ENCODE data around the gene FAM50A. TPM values are rescaled to one million over a fixed set of nuclear protein-coding genes. Genes with fewer than 3 reads are reported as not detected.
A peak's percentile ranks its signal among the peaks of the same experiment; 100 is the strongest.

The FAM50A gene
- total RNA-seq, 4 donors from 2014 or later = 18.9 to 37.0 (median 22.7) TPM

- DNase-seq (ENCODE audit: low spot score in 2 of 2) = no peak
- intact Hi-C loops (cut with DNase I; ENCODE audit: low total_unique reads) = no loop called here
- H3K4me3 ChIP-seq (ENCODE audit: low read depth, poor library complexity, severe bottlenecking) = no peak overlapping the region
- TF ChIP-seq CTCF (IDR thresholded peaks at IDR 0.05) (no peak), POLR2A (IDR thresholded peaks at IDR 0.05) (no peak)
- 65 to 85% methylated on average over 11 to 16 of the region's 16 CpGs for WGBS, 2 donors
Observed at GRCh38 chrX:154484255-154485149, 40.6 kb downstream of the FAM50A start.

GRCh38 chrX:154485150-154486051, 41.5 kb downstream of the FAM50A start:
- H3K4me3 ChIP-seq (ENCODE audit: low read depth, poor library complexity, severe bottlenecking) = no peak overlapping the region
- TF ChIP-seq POLR2A (IDR thresholded peaks at IDR 0.05) (no peak), CTCF (IDR thresholded peaks at IDR 0.05) (no peak)
- 53 to 71% methylated on average over 8 to 34 of the region's 35 CpGs for WGBS, 2 donors
- intact Hi-C loops (cut with DNase I; ENCODE audit: low total_unique reads) = no loop called here
- no peak for DNase-seq (ENCODE audit: low spot score in 2 of 2)

GRCh38 chrX:154486052-154486395, 42.1 kb downstream of the FAM50A start:
- DNase-seq (ENCODE audit: low spot score in 2 of 2) = no peak
- TF ChIP-seq CTCF (IDR thresholded peaks at IDR 0.05) (no peak), POLR2A (IDR thresholded peaks at IDR 0.05) (no peak)
- intact Hi-C loops (cut with DNase I; ENCODE audit: low total_unique reads) = no loop called here
- 41% methylated on average over 30 of the region's 35 CpGs; no CpG with 5 or more reads in 1 of the 2 donors for WGBS, 2 donors
- H3K4me3 ChIP-seq (ENCODE audit: low read depth, poor library complexity, severe bottlenecking) = peak overlapping the region; percentile 56

- intact Hi-C loops (cut with DNase I; ENCODE audit: low total_unique reads) = no loop called here
- WGBS, 2 donors = 0 to 60% methylated on average over 2 to 52 of the region's 95 CpGs
Observed at GRCh38 chrX:154486396-154487207, 42.7 kb downstream of the FAM50A start, which contains the start of gene UBL4A. Gene UBL4A, minus strand, starts transcription at chrX:154486615. Its CDS starts 31 bp downstream, at chrX:154486584.

More at GRCh38 chrX:154486396-154487207, 42.7 kb downstream of the FAM50A start, which contains the start of gene UBL4A:
- H3K4me3 ChIP-seq (ENCODE audit: low read depth, poor library complexity, severe bottlenecking) = peak within 1 kb of the TSS; percentile 56
- DNase-seq (ENCODE audit: low spot score in 2 of 2) = peak in 1 of 2 donors; percentile 25
- TF ChIP-seq POLR2A (IDR thresholded peaks at IDR 0.05) (no peak), CTCF (IDR thresholded peaks at IDR 0.05) (no peak)

All from lower leg skin (tissue), 4 donors.